Measurements from ENCODE around the gene ZNF775.

The ZNF775 gene

DNA sequence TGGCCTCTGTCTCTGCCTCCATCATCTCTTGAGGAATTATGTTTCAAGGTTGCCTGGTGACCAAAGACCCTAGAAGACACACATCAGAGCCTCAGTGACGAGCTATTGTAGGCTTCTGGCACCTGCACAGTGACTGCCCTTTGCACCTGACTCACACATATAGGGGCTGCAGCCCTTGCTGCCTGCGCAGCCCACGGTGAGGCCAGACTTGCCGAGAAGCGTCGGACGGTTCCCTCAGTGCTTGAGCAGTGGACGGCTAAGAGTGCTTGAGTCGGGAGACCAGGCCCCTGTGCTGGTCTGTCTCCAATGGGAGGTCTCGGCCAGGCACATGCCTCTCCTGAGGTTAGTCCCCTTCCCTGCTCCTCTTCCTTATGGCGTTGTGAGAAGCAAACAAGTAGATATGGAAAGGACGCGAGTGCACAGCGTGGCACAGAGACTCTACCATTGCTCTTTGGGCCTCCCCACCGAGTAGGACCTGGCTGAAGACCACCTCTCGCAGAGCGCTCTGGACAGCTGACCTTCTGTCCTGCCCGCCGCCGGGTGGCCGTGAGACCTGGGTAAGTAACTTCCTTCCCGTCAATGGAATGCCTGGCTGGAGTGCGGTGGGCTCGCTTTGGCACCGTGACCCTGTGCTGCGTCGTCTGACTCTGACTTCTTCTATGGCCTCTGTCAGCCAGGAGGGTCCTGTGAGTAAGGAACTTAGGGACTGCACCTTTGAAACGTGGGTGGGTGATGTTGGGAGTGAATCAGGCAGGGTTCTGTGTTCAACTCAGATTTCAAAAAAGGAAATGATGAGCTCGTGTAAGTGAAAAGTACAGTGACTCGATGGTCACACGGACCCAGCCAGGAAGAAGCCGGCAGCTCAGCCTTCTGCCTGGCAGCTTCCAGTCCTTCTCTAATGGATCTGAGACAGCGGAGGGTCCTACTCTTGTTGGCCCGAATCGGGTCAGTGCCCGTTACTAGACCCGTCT is 33.7 kb downstream of the ZNF775 start:
- no peak for DNase-seq (ENCODE audit: low read depth in 2 of 2)

DNA sequence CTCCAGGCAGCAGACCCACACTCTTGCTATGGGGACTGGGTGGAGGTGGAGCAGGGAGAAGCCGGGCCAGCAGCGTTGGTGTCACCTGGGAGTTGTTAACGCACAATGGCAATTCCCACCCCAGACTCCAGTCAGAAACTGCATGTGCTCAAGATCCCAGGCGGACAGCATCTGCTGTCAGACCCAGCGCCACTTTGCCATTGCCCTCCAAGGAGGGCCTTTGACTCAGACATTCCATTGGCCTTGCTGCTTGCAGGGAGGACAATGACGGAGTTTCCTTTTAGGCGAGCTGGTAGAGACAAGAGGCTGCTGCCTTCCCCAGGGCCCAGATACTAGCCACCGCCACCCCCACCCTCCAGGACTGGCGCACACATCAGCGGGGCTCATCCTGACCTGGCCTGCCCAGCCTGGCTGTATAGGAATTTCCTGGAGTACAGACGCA is 34.5 kb downstream of the ZNF775 start:
- DNase-seq (ENCODE audit: low read depth in 2 of 2): no peak

DNA sequence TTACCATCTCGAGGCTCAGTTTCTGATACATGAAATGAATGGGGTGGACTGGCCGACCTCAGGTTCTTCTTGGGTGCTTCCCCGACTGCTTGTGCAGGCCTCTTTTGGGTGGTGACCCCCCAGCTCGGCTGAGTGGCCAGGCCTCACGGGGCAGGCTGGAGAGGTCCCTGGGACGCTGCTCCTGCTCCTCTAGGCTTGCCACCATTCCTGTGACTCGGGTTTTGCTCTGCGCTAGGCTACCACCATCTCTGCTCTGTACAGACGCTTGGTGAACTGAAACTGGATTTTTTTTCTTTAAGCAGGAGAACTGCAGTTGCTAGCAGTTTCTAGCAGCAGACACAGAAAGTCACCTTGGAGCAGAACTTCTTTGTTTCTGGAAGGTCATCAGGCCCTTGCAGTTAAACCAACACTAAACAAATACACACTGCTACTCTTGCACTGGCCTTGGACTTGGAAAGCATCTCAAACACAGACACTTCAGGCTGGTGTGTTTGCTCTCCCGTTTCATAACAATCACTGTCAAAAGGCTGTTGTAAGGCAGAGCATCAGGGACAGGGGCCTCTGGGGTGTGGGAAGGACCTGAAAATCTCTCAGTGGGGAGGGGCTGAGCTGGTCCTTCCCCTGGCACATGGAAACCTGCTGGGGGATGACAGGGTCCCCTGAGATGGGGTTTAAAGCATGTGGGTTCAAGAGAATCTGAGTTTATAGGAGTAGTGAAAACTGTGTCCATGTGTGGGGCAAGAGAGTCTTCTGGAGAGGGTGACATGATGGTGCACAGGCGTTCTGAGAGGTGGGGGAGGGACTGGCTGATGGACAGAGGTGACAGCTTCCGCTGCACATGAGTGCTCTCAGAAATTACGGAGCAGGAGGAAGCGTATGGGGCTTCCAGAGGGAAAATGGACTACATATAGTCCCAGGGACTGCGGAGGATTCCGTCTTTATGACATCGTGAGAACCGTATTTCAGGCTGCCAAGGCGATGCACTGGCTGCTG is 36.3 kb downstream of the ZNF775 start:
- no peak for DNase-seq (ENCODE audit: low read depth in 2 of 2)

- DNase-seq (ENCODE audit: low read depth in 2 of 2): no peak
Observed at GRCh38 chr7:150417239-150417638, 38.1 kb downstream of the ZNF775 start.

DNA sequence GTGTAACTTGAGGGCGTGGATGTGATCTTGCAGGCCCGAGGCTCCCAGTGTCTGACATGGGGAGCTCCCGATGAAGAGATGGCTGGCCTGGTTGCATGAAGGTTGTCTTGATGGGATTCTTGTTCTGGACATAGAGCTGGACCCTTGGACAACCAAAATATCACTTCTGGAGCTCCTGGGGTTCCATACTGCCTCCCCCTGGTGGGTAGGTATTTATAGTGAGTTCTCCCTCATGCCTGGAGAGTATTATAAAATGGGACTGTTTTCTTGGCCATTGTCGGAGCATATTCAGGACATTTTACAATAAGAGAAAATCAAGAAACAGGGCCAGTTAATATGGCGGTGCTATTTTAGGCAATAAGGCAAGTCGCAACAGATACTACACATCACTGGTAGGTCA is 38.7 kb downstream of the ZNF775 start:
- no peak for DNase-seq (ENCODE audit: low read depth in 2 of 2)

DNA sequence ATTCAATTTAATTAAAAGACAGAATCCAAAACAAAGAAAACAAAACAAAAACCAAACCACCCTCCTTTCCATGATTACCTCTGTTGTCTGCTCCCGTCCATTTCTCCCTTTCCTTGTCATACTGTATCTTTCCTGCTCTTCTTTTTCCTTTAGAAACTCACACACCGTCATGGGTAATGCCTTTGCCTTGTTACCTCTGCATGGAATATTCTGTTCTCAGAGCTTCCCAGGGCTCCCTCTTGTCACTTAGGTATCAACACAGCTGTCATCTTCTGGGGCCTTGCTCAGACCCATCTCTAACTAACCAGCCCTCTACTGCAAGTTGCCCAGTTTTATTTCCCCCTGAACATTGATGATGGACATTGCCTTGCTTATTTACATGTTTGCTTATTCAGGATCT is 41.1 kb downstream of the ZNF775 start:
- no peak for DNase-seq (ENCODE audit: low read depth in 2 of 2)

- DNase-seq (ENCODE audit: low read depth in 2 of 2): peak; percentile 37 to 50
Observed at GRCh38 chr7:150420987-150421674, 42.0 kb downstream of the ZNF775 start.

- DNase-seq (ENCODE audit: low read depth in 2 of 2): no peak
Observed at GRCh38 chr7:150421831-150422230, 42.7 kb downstream of the ZNF775 start.

- DNase-seq (ENCODE audit: low read depth in 2 of 2): no peak
Observed at GRCh38 chr7:150425670-150426069, 46.5 kb downstream of the ZNF775 start.

GRCh38 chr7:150428671-150429451 is 49.7 kb downstream of the ZNF775 start:
- DNase-seq (ENCODE audit: low read depth in 2 of 2): peak; percentile 11 to 25

DNA sequence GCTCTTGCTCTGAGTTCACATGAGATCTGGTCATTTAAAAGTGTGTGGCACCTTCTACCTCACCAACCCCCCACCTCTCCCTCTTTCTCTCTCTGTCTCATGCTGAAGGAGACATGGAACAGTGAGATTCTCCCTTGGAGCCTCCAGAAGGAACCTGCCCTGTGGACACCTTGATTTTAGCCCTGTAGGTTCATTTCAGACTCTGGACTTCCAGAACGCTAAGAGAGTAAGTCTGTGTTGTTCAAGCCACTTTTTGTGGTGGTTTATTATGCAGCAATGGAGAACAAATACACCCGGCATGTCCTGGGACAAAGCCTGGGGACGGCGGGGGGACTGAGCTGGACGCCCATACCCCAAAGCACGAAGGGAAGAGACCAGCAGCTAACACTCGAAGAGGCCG is 50.6 kb downstream of the ZNF775 start:
- no peak for DNase-seq (ENCODE audit: low read depth in 2 of 2)

DNA sequence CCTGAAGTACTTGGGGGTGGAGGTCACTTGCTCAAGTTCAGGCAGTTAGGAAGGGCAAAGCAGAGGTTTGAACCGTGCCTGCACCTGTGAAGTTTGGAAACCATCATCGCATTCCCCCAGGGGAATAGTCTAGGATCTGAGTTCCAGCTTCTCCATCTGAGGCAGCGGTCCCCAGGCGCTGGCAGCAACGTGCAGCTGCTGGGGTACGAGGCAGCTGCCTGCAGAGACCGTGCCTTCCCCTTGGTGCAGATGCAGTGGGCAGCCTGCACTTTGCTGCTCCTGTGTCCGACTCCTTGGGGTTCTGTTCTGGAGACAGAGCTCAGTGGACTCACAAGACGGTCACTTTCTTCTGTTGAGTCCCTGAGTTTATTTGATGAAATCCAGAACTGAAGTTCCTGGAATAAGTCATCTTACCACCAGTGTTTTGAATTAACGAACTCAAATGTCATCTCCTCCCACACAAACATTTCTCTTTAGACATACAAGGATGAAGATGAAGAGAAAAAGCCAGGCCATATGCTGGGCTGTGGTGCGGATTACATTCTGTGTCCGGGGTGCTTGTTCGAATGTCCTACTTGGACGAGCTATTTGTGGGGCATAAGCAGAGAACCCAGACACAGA is 51.4 kb downstream of the ZNF775 start:
- no peak for DNase-seq (ENCODE audit: low read depth in 2 of 2)

DNA sequence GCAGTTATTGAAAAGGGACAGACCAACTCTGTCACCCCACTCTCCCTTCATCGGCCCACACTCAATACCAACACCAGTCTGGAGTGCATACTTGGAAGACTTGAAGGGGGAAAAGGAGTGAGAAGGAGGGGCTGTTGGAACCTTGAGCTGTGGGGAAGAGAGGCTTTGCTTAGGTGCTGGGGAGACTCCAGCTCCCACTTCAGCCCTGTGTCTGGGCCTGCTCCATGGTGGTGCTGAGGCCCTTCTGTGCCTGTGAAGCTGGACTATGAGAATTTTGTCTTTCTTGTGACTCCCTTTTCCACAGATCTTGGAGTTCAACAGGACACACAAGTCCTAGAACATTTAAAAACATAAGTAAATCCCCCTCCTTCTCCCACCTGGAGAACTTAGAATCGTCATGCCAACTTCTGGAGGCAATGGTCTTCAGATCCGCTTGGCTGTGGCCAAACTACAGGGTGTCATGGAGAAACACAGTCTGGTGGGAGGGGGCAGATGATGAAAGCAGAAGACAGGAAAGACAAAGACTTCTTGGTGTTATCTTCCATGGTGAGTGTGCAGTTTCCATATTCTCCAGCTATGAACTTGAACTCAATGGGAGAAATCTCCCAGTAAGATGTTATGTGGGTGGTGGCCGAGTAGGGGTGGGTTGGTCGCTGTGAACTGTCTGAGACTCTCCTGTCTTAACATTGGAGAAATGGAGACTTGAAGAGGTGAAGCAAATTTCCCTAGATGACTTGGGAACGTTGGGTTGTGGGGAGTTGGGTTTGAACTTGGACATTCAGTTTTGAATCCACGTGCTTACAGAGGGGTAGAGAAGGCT is 52.9 kb downstream of the ZNF775 start:
- DNase-seq (ENCODE audit: low read depth in 2 of 2): no peak

DNA sequence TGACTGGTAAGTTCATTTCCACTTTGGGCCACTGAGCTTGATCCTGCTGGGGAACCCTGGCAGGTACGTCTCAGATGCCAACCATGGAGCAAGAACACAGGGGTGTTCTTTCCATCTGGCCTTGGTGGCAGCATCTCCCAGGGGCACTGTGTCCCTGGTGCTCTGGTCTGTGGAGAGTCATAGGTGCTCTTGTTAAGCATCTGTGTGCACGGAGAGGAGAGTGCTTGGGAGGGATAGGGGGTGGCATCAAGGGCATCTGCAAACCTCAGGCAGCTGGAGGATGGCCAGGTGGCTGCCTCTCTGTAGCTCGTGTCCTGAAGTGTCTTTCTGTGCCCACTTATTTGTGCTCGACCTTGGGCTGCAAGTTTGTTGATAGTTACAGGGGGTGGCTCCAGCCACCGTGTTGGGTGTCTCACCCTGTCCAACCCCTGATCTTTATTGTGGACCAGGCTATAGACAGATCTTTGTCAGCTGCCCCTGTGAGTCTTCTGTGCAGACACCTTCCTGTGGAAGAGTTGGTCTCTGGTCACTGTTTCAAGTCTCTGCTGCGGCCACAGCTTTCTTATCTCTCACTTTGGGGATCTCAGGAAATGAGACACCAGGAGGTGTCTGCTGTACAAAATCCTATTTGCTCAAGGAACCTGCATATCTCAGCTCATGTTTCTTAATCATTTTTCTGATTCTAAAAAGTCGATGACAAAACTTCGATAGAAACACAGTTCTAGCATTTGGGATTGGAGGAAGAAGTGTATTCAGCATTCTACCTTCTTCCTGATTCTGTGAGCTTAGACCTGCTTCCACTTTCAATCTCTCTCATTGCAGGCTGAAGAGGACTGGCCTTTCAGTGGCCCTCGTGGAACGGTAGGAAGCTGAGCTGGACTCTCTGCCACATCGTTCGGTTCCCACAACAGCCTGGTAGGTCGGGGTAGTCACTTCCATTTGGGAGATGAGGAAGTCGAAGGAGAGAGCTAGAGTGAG is 54.1 kb downstream of the ZNF775 start:
- DNase-seq (ENCODE audit: low read depth in 2 of 2): no peak

DNA sequence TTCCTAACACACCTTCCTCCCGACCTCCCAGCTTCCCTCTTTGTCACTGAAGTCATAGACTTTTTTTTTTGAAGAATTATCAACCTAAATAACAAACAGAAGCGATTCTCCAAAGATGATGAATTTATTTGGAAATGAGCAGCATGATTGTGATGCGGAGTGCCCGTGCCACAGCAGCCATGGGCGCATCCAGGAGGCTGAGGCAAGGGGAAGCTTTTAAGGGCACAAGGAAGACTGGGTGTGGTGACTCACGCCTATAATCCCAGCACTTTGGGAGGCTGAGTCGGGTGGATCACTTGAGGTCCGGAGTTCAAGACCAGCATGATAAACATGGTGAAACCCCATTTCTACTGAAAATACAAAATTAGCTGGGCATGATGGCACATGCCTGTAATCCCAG is 55.1 kb downstream of the ZNF775 start:
- DNase-seq (ENCODE audit: low read depth in 2 of 2): no peak

DNA sequence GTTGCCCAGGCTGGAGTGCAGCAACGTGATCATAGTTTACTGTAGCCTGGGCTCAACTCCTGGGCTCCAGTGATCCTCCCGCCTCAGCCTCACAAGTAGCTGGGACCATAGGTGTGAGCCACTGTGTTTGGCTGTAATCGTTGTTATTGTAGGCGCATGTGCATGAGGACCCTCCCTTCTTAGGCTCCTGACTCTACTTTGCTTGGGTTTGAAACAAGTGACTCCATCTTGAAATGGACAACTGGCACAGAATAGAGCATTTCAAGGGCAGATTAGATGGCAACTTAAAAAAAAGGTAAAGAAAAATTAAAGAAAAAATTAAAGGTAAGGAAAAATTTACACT is 55.9 kb downstream of the ZNF775 start:
- no peak for DNase-seq (ENCODE audit: low read depth in 2 of 2)

DNA sequence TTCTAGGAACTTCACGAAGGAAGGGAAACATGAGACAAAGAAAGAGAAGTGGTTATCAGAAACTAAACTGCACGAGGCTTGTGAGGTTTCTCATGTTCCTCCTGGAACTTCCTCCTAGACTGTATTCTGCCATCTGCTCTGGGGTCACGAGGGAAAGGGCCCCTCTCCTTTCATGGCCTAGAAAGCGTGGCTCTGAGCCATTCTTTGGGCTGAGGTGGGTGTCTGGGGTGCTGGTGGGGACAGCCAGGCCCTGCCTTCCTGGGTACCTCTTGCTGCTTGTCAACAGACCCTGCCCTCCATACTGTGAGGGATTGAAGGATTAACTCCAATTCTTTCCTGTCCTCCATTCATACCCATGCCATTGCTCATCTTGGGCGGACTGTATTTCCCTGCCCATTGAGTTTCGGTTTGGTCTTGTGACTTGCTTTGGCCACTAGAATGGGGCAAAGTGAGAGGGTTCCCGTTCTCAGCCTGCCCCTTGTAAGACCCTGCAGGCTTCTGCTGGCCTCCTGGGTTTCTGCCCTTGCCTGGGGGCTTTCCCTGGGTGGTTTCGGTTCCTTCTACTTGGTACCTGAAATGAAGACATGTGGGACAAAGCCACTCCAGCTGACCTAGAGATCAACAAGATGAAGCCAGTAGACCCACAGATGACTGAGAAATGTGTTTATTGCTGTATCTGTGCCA is 56.4 kb downstream of the ZNF775 start:
- no peak for DNase-seq (ENCODE audit: low read depth in 2 of 2)

GRCh38 chr7:150439967-150440366 is 60.8 kb downstream of the ZNF775 start:
- DNase-seq (ENCODE audit: low read depth in 2 of 2): no peak
